Inflammatory macrophage (primary cell): ENCODE measurements around the gene CHORDC1.
A peak's percentile ranks its signal among the peaks of the same experiment; 100 is the strongest.
"Not testable (repeated sequence)": the region's sequence is repeated elsewhere in the genome, so short reads cannot be mapped to it uniquely, and the experiment has no call there.

ENCODE experiments used
- DNase-seq, 2 donors: peaks; one replicate each; pipeline ENCODE4 v3.0.0-alpha.2; 2020 to 2022
- total RNA-seq, 18 experiments: gene quantifications; one replicate each; lab custom pipeline; 2026; ENCODE audit warnings: mixed read lengths in 6 of 18, inconsistent platforms in 2 of 18; lab: John Stamatoyannopoulos, UW

The CHORDC1 gene
- 19.5 to 57.9 (median 36.3) reads per million in 18 experiments for total RNA-seq

DNA sequence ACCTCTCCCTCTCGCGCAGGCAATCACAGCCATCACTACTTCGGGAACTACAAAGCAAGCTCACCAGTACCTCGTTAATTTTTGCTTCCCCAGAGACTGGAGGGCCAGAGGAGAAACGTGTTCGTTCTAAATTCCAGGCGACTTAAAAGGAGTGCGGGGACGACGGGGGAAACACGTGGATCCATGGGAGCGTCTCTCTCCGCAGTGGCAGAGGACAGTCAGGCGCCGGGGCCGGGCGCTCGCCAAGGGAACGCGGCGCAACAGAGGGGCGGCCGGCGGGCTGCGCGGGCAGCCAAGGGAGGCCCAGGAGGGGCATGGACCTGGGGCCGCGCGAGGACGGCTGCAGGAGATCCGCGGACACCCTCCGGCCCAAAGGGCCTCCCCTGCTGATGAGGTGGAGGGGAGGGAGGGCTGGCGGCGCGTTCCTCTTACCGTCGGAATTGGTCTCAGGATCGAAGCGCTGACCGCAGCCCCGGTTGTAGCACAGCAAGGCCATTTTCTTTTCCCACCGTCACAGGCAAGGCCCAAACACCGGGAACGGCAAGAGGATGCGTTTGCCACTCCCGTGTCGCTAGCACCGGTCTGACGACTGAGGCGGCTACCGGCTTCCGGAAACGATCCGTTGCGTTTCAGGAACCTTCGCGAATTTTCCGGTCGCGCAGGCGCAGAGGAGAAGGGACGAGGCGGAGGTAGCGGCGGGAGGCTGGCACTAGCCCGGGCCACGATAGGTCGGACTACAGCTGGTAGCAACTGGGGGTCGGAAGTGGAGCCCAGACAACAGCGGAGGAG lies at the start of gene CHORDC1:
TSS of gene CHORDC1 (minus strand) at position 591 of the 789 bp plus-strand sequence. CDS start at position 496, 95 bp downstream.
- DNase-seq: peak; percentile 93 to 95

DNA sequence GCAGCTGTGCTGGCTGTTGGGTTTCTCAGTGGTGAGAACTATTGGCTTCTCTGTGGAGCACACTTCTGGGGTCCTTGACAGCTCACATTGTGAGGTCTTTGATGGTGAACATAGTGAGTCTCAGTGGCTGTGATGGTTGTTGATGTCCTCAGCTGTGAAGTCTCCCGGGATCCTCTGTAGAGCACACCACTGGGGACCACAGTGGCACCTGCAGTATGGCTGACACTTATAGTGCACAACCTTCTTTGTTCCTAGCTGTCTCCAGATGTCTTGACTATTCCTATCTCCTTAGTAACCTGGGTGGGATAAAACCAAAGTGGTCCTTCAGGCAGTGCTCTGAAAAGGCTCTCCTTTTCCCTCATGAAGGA lies 34.3 kb upstream of the CHORDC1 start:
- no peak for DNase-seq

DNA sequence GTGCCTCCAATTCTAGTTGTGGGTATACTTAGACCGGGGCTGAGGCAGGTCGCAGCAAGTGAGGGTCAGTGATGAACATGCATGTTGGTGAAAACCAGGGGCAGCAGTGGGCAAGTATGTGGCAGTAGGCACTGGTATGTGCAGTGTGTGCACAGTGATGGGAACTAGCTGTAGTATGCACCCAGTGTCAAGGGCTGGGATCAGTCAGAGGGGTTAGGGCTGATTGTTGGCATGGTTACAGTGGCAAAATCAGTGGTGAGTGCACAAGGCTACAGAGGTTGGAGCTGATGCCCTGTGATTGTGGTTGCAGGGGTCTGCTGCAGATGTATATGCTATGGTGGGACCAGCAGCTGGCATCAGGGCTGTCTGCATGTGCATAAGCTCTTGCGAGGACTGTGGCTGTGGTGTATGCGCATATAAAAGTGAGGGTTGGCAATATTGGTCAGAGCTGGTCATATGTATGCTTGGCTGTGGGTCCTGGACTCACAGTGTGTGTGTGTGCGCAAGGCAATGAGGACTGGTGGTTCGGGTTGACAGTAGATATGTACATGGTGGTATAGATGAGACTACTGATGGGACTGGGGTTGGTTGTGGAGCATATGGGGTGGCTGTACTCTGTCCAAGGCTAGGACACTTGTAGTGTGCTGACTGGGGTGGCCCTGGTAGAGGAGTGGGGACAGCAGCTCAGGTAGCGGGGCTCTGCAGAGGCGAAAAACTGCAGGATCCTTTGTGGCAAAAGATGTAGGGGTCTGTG lies 33.7 kb upstream of the CHORDC1 start:
- no peak for DNase-seq

DNA sequence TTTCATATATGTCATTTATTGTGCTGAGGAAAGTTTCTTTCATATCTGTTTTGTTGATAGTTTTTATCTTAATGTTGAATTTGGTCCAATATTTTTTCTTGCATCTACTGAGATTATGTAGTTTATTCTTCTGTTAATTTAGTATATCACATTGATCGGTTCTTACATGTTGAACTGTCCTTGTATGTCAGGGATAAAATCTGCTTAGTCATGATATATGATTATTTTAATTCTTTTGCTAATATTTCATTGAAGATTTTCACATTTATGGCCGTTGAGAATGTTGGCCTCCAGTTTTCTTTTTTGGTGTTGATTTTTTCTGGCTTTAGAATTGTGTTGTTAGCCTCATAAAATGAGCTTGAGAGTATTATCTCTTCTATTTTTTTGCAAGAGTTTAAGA lies 31.2 kb upstream of the CHORDC1 start:
- DNase-seq: no peak

GRCh38 chr11:90252053-90252452 lies 29.2 kb upstream of the CHORDC1 start:
- no peak for DNase-seq

- no peak for DNase-seq
Measured at GRCh38 chr11:90251599-90251998, 28.8 kb upstream of the CHORDC1 start.

GRCh38 chr11:90250970-90251369 lies 28.1 kb upstream of the CHORDC1 start:
- peak; percentile 45 to 47 for DNase-seq

DNA sequence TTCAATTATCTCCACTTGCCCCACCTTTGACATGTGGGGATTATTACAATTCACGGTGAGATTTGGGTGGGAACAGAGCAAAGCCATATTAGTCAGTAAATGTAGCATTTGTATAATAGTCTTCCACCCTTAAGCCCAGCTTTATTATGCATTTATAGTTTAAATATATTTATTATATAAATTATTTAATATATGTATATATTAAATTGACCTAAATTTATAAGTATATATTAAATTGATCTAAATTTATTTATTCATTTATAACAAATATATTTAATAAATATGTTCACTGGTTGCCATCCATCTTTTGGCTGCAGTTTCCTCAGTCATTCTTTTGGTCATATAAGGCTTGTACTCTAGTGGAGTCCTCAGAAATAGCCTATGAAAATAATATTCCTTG lies 23.6 kb upstream of the CHORDC1 start:
- DNase-seq: no peak

GRCh38 chr11:90243534-90243933 lies 20.7 kb upstream of the CHORDC1 start:
- no peak for DNase-seq

- DNase-seq: no peak
Measured at GRCh38 chr11:90242894-90243416, 20.1 kb upstream of the CHORDC1 start.

DNA sequence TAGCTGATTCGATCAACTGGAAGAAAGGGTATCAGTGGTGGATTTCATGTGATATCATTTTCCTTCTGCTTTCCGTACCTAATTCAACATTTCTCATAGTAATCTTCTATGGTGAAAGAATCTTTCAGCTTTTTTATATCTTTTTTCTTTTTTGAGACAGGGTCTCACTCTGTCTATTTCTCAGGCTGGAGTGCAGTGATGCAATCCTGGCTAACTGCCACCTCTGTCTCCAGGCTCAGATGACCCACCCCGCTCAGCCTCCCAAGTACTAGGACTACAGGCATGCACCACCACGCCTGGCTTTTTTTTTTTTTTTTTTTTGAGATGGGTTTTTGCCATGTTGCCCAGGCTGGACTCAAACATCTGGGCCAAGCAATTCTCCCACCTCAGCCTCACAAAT lies 18.6 kb upstream of the CHORDC1 start:
- no peak for DNase-seq

GRCh38 chr11:90239967-90240636 lies 17.3 kb upstream of the CHORDC1 start:
- DNase-seq: not testable (repeated sequence)

DNA sequence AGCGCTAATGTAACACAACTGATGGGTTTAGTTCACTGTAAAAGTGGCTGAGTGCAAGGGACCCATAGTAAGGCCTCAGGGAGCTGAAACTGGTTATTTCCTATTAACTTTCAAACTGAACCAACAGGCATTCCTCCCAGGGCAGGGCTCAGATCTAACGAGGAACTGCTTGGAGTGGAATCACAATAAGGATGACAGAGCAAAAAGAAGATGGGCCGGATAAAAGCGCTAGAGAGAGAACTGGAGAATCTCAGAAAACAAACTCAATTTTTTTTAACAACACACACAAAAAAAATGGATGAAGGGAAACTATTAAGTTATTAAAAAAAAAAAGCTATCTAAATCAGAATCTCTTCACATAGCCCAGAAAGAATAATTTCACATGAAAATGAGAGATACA lies 14.2 kb upstream of the CHORDC1 start:
- DNase-seq: no peak

DNA sequence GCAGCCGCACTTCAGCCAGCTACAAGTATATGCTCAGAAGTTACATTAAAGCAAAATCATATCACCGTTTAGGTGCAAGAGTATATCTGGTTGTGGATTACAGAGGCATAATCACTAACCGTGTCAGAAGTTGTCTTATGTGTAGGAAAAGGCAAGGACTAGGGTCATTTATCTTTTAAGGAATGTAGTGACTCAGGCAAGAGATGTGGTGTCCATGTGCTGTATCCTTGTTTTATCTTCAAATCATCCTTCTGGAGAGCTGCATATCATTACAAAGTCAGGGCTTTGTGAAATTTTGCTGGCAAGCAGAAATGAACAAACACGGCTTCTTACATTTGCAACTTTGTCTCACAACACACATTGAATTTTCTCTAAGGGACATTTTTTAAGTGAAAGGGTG lies 12.7 kb upstream of the CHORDC1 start:
- no peak for DNase-seq

GRCh38 chr11:90234977-90235376 lies 12.1 kb upstream of the CHORDC1 start:
- no peak for DNase-seq

GRCh38 chr11:90229791-90230190 lies 6.9 kb upstream of the CHORDC1 start:
- DNase-seq: no peak

GRCh38 chr11:90228056-90228455 lies 5.2 kb upstream of the CHORDC1 start:
- DNase-seq: no peak

GRCh38 chr11:90223248-90223585 lies 368 bp upstream of the CHORDC1 start:
- no peak for DNase-seq

DNA sequence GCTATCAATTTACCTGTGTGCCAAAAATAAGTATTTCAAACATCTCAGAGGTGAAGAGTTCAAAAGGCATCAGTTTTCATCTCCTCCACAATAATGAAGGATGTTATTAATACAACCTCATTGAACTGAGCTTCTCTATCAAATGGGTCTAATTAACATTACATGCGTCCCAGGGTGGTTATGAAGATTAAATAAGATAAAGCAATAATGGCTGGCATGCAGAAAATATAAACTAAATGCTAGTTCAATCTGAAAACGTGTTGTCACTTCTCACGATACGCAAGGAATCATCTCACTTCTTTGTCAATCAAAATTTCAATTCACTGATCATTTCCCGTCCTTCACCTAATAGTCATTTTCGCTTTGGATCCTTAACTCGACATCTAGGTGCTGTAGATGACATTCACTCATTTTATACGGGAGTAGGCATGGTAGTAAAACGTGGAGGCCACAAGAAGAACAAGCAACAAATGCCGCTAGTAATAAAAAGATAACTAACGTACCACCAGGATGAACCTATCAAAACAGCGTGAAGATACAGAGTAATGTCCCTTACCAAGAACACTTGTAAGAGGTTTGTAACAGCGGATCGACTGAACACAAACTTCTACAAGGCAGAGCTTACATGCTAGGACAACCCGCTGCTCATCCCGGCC lies 918 bp downstream of the CHORDC1 start:
- DNase-seq: no peak

GRCh38 chr11:90220391-90220790 lies 2.5 kb downstream of the CHORDC1 start:
- peak in 1 of 2 donors; percentile 30 for DNase-seq

- no peak for DNase-seq
Measured at GRCh38 chr11:90219438-90219837, 3.4 kb downstream of the CHORDC1 start.

DNA sequence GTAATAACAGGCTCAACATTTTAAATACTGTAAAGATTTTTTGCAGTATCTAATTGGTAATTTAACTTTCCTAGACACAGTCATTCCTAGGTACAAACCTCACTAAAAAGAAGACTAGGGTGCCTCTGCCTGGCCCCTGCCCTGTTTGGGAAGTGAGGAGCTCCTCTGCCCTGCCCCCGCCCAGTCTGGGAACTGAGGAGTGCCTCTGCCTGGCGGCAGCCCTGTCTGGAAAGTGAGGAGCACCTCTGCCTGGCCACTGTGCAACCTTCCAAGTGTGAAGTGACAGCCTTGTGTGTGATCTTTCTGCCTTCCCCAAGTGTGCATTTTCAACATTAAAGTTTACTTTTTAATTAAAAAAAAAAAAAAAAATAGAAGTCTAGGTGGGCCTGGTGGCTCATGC lies 4.2 kb downstream of the CHORDC1 start:
- DNase-seq: no peak

- no peak for DNase-seq
Measured at GRCh38 chr11:90216611-90217010, 6.2 kb downstream of the CHORDC1 start.
